HG03378 (cell line): ENCODE data around the gene EEIG1.
A peak's percentile ranks its signal among the peaks of the same experiment; 100 is the strongest.

ENCODE experiments used
- ATAC-seq: cut with Tn5 transposase; IDR thresholded peaks from one replicate; pipeline ENCODE4 v1.9.1; 2021; ENCODE audit warnings: mild to moderate bottlenecking, moderate library complexity; ENCODE audit not compliant: unreplicated experiment

The EEIG1 gene

DNA sequence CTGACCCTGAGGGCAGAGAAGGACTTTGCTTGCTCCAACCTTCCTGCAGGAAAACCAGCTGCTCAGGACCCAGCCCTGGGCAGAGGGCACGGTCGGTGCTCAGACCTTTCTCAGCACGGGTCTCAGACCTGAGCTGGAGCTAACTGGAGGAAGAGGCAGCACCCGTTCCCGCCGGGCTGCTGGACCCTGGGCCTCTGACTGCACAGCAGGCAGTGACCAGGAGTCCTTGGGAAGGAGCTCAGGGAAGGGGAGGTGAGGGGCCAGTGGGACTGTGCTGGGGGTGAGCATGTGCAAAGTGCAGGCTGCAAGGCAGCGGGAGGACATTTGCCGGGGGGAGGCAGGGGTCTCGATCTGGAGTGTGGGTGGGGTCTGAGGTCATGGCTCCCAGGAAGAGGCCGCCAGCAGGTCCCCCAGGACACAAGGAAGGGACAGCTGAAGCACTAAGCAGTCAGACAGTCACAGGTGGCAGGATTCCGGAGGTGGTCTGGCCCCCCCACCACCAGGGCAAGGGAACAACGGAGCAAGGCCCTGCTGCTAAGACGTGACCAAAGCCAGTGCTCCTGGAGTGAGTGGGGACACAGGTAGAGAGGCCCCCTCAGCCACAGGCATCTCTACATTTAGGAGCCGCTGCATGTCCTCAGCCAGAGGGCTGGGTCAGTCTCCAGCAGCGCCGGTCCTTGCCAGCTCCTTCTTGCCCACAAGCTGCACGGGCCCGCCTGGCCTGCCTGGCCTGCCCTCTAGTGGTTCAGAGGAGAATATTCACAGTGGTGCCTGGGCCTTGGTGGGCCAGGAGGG is 38.4 kb downstream of the EEIG1 start:
- ATAC-seq = no peak

DNA sequence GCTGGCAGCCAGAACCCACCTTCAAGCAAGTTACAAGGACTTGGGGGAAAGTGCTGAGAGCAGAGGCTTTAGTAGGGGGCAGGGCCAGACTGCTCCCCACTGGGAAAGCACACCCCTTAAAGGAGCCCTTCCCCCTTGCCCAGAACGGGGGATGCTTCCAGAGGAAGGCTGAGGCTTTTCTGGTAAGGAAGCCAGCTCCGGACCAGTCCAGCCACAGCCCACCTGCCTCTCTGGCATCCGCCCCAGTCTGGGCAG is 38.9 kb downstream of the EEIG1 start:
- ATAC-seq = no peak

DNA sequence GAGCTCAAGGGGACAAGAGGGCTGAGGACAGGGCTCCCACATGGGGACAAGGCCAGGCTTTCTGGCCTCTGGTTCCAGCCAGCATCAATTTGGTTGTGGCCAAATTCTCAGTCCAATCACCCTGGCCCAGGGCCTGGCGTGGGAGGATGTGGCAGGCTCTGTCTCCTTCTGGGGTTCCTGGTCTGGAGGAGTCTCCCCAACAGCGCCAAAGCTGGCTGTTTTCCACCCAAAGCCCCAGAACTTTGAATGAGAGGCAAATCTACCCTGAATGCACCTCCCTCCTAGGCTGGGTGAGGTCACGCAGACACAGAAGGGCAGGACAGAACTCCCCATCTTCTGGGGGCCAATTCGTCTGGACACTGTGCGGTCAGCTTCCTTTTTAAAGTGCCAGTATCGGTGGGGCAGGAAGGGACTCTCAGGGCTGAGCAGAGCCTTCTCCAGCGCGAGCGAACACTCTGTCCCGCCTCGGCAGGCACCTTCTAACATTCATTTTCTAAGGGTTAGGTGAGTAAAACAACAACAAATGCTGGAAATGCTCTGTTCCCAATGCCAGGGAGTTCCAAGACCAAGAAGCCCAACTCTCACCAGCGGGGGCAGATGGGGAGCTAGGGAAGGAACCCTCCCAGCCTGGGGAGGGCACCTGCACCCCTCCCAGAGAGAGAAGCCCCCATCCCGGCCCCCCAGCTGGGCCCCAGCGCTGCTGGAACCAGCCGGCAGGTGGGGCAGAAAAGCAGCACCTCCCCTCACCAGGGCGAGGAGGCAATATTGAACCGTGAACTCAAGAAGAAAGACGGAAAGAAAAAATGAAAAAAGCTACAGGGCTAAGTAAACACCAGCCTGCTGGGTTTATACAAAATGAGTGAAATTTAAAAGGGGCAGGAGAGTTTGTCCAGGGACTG is 39.5 kb downstream of the EEIG1 start:
- no peak for ATAC-seq

DNA sequence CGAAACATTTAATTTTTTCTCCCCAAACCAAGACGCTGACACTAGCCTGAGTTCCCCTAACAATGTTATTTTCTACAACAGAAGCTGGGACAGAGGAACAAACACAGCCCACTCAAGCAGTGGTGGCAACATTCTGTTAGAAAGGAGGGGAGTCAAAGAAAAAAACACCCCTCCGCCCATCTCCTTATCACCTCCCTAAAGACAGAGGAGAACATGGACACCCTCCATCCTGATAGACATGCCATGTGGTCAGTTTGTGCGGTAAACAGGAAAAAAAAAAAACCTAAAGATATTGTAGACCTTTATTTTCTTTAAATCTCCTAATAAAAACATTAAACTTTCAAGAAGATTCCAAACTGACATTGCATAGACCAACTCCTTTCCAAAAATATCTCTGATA is 40.2 kb downstream of the EEIG1 start:
- ATAC-seq = no peak

DNA sequence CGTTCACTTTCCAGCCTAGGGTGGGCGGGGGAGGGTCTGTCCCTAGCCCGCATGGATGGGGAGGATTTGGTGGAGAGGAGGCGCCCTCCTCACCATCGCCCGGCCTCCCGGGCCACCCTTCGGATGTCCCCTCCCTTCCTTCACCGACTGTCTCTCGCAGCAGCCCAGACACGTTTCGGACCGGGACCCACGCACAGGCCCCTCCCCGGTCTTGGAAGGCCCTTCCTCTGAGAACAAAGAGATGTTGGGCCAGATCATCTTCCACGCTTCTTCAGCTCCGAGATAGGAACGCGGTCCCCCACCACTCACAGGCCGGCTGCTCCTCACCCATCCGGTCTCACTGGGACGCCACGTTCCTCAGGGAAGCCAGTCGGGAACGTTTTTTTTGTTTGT is 42.5 kb downstream of the EEIG1 start:
- no peak for ATAC-seq

DNA sequence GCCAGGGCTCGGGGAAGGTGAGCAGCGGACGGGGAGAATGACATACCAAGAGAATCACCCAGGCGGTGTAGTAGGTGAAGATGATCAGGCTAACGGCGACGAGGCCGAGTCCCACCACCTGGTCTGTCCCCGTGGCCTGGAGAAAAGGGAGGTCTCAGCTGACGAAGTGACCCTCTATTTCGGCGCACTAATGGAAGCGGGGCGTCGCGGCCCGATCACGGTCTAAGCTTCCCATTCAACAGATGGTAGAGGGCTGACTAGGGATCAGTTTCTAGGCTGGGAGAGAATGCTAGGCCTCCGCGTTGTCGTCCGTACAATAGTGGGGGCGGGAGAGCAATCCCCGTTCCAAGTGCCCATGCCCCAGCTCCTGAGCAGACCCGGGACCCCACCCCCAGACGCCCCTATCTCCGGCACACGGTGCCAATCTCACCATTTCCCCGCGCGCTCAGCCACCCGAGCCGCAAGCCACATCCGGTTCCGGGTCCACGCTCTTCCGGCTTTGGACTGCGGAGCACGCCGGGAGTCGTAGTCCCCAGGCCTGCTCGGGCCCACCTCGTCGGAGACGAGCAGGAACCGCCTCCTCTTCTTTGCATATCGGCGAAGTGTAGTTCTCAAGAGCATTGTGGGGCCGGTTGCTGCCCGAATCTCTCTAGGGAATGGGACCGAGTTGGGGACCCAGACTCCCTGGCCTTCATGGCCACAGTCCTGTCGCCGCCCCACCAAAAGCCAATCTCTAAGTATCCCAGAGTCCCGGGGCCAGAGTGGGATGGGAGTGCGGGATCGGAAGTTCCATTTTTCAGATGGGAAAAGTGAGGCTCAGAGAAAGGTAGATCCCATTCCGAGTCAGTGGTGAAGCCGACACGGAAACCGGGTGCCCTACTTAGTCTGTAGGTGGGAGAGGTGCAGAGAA is 43.1 kb downstream of the EEIG1 start, which contains the start of gene DPM2:
Gene DPM2, minus strand, starts transcription at position 467 of the 910 bp plus-strand sequence. Its CDS starts 34 bp downstream, at position 433.
- ATAC-seq = peak; percentile 52

DNA sequence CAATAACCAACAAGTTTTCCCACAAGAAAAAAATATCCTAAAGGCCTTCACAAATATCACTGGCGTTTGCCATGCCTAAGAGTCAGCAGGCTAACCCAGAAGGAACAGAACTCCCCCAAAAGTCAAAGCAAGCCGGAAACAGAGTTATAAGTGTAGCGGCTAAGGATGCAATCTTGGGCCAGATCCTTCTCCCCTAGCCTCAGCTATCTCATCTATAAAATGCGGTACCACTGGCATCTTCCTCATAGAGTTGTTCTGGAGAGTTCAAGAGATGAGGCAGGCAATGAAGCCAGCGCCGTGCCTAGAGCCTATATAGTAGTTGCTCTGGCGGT is 43.8 kb downstream of the EEIG1 start:
- no peak for ATAC-seq

DNA sequence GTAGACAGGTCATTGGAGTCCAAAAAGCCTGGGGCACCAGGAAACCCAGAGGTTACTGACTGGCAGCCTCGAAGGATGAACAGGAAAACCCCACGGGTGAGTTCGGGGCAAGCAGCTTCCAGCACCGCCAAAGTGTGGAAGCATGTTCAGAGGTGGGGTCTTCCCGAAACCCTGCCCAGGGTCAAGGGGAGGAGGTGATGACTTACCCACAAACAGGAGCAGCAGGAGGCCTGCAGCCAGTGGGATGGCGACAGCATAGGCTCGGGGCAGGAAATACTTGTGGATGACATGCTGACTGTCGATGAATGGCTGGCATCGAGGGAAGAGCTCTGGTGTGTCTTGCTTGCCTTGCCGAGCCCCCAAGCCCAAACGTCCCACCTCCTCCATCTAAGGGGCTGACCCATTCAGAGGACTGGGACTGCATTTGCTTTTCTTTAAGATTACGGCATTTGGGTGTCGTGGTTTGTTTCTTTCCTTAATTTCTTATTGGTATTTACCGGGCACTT is 44.4 kb downstream of the EEIG1 start:
- no peak for ATAC-seq

DNA sequence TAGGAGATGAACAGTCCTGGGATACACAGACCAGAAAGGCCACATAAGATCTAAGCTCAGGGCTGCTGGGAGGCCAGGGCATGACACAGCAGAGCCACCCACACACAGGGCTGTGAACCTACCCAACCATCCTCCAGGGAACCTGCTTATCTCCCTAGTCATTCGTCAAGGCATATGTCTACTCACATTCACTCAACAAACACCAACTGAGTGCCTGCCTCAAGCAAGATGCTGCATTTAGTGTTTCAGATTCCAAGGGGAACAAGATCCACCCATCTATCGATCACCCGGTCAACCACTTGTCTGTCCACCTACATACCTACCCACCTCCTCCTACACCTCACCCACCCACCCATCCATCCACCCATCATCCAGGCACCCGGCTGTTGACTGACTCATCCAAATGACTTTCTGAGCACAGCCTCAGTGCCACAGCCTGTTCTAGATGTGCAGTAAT is 45.0 kb downstream of the EEIG1 start:
- ATAC-seq = no peak

DNA sequence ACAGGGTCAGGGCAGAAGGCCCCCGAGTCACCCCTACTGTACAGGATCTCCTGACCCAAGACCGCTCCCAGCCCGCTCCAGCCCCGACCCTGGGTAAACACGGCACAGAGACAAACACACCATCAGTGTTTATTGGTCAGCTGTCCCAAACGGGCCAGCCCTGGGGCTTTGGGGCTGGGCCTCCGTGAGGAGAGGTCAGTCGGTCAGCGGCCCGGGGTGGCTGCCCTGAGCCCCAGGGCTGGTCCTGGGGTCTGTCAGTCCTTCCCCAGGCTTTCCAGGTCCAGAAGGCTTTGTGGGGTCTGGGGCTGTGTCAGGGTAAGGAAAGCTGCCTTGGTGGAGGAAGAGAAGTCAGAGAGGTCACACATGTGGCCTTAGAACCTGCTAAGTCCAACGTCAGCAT is 45.8 kb downstream of the EEIG1 start:
- ATAC-seq = no peak

DNA sequence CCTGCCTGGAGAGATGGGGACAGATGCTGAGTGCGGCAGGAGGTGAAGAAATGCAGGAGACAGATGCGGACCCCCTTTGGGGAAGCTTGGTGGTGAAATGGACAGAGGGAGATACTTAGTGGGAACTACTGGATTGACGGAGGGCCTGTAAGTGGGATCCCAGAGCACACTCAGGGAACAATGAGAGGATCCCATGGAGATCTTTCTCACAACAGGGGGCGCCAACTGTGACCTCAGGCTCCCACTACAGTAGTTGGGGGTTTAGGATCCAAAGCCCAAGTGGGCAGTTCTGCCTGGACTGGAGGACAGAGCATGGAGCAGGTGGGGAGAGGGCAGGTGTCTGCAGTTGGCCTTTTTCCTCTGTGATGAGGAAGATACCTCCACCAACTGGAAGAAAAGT is 46.5 kb downstream of the EEIG1 start:
- ATAC-seq = no peak

DNA sequence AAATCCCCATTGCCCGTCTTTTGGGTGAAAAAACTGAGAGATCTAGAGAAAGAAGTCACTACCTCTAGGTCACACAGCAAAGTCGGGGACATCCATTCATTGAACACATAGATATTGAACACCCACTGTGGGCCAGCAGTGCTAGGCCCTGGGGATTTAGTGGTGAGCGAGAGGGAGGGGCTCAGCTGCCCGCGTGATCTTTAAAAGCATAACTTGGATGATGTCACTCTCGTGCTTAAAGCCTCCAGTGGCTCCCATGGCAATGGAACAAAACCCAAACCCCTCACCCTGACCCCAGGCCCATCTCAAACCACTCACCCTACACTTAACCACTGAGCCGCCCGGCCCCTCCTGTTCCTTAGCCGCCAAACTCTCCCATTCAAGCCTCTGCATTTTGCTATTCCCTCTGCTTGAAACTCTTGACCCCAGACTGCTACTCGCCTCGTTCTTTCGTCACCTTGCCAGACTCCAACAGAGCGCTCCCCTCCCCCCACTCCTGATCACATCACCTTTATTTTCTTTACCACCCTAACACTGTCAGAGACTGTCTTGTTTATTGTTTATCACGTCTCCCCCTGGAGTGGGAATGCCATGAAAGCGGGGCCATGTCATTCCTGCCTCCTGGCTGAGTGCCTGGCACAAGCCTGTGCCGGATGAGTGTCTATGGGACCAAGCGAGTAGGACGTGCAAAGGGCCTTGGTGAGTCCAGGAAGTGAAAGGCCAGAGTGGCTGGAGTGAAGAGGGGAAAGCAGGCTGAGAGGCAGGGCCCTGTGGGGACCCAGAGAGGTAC is 49.5 kb downstream of the EEIG1 start:
- ATAC-seq = peak; percentile 36
